Measurements from ENCODE around the gene KIF12.

Gene KIF12

GRCh38 chr9:114123031-114123977 is 24.2 kb upstream of the KIF12 start:
- DNase-seq: no peak

GRCh38 chr9:114122136-114123027 is 23.3 kb upstream of the KIF12 start:
- DNase-seq: no peak

GRCh38 chr9:114121227-114122135 is 22.4 kb upstream of the KIF12 start:
- no peak for DNase-seq

GRCh38 chr9:114120192-114121014 is 21.3 kb upstream of the KIF12 start:
- DNase-seq: no peak

- no peak for DNase-seq
Measured at GRCh38 chr9:114119242-114120191, 20.4 kb upstream of the KIF12 start.

GRCh38 chr9:114117996-114118830 is 19.1 kb upstream of the KIF12 start:
- DNase-seq: no peak

GRCh38 chr9:114117614-114117995 is 18.5 kb upstream of the KIF12 start:
- DNase-seq: no peak

GRCh38 chr9:114116126-114116747 is 17.1 kb upstream of the KIF12 start:
- no peak for DNase-seq

GRCh38 chr9:114115654-114116125 is 16.6 kb upstream of the KIF12 start:
- no peak for DNase-seq

- DNase-seq: no peak
Measured at GRCh38 chr9:114114364-114114763, 15.3 kb upstream of the KIF12 start.

- peak; percentile 67 for DNase-seq
Measured at GRCh38 chr9:114112778-114113584, 13.9 kb upstream of the KIF12 start.

GRCh38 chr9:114112325-114112724 is 13.2 kb upstream of the KIF12 start:
- peak; percentile 25 for DNase-seq

GRCh38 chr9:114110180-114110579 is 11.1 kb upstream of the KIF12 start:
- DNase-seq: peak; percentile 91

GRCh38 chr9:114109124-114109523 is 10.0 kb upstream of the KIF12 start:
- DNase-seq: no peak

- peak; percentile 77 for DNase-seq
Measured at GRCh38 chr9:114108016-114108833, 9.1 kb upstream of the KIF12 start.

- DNase-seq: no peak
Measured at GRCh38 chr9:114107286-114108001, 8.4 kb upstream of the KIF12 start.

Measured in fibroblast of skin of abdomen (primary cell).